Muscle layer of duodenum (tissue), 2 donors: ENCODE data around the gene PDE5A.

Experiments used
- H3K27ac ChIP-seq: one replicate; pipeline ENCODE4 v1.7.0; 2013; ENCODE audit warnings: mild to moderate bottlenecking, low read length
- H3K27me3 ChIP-seq: one replicate; pipeline ENCODE4 v1.7.0; 2013; ENCODE audit warnings: low read depth, mild to moderate bottlenecking, control low read depth, low read length
- H3K36me3 ChIP-seq, 2 donors: one replicate each; pipeline ENCODE4 v1.7.0; 2013; ENCODE audit warnings: low read length in 2 of 2, control low read depth in 1 of 2, mild to moderate bottlenecking in 1 of 2; ENCODE audit not compliant: insufficient read depth in 2 of 2, control insufficient read depth in 1 of 2
- H3K4me1 ChIP-seq, 2 donors: one replicate each; pipeline ENCODE4 v1.7.0; 2013; ENCODE audit warnings: low read length in 2 of 2, mild to moderate bottlenecking in 2 of 2, control low read depth in 1 of 2, moderate library complexity in 1 of 2; ENCODE audit not compliant: insufficient read depth in 2 of 2, control insufficient read depth in 1 of 2
- H3K4me3 ChIP-seq, 2 donors: one replicate each; pipeline ENCODE4 v1.7.0; 2013; ENCODE audit warnings: low read length in 2 of 2, low read depth in 1 of 2, mild to moderate bottlenecking in 1 of 2
- H3K9me3 ChIP-seq, 2 donors: one replicate each; pipeline ENCODE4 v1.7.0; 2013; ENCODE audit warnings: low read length in 2 of 2, control low read depth in 1 of 2, mild to moderate bottlenecking in 1 of 2; ENCODE audit not compliant: control insufficient read depth in 1 of 2
- donor health status: healthy.

PDE5A gene

DNA sequence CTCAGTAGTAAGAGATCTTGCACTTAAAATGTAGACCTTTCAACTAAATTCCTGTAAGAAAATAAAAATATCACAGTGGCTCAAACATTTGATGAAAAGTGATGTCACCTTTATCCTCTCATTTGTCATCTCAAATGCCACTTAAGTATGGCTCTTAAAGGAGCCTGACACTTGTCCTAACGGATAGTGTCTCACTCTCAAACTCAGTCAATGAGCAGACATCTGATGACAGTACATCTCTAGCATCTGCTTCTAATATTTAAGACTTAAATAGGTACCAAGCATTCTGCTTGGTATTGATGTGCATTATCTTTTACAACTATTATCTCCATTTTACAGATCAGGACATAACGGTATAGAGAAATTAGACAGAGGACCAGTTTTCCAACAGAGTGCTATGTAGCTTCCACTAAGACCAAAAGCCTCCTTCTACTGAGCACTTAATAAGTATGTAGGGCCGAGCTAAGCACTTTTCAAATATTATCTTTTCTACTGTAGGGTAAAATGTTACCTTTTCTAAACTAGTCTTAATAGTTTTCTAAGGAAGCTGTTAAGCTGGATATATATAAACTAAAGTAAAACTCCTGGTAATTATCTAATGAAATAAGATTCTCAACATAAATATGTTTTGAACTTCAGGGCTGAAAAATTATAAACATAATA, 110.2 kb downstream of the PDE5A start:
- peak overlapping the region; percentile 18 for H3K27ac ChIP-seq
- peaks cover 0 to 23% of the 10 kb centered on the region in 2 donors for H3K4me1 ChIP-seq
- H3K9me3 ChIP-seq, result no peaks in the 10 kb centered on the region
- peaks cover 21 to 33% of the 10 kb centered on the region in 2 donors for H3K36me3 ChIP-seq
- H3K27me3 ChIP-seq, result no peaks in the 10 kb centered on the region
- H3K4me3 ChIP-seq, result no peak overlapping the region

DNA sequence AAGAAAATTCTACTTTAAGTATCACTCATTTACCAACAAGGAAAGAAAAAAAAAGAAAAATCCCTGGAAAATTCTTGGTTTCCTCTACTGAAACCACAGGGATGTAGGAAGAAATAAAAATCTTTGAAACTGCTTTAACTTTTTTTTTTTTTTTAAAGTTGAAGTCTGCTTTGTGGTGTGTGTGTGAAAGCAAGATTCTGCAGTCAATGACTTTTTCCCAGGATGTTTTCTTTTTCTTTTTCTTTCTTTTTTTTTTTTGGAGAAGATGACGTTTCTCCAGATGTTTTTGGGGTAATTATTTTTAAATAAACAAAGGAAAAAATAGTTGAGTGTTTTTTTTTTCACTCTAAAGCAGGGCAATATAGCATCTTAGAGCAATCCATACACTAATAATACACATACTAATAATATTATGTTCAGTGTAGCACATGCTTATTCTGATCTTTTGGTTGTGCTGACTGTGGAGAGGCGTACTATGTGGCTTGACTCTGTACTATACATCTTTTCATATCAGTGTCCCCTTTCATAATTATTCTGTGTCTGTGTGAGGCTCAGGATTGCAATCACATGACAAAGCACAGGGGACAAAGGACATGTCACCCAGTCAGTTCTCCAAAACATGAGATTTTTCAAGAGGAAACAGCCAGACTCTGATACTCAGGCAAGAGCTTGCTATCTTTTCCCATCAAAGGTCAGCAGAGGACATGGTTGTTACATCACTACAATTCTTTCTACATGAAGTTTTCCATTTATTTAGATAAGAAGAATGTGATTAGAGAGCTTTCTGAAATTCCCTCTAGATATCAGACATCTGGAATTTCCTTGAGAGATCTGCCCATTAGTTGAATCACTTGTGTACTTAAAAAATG, 111.0 kb downstream of the PDE5A start:
- Histone ChIP-seq H3K9me3 (no peaks in the 10 kb centered on the region), H3K36me3 (peaks cover 21 to 38% of the 10 kb centered on the region in 2 donors), H3K27me3 (no peaks in the 10 kb centered on the region), H3K4me1 (peaks cover 0 to 26% of the 10 kb centered on the region in 2 donors), H3K4me3 (no peak overlapping the region), H3K27ac (no peak overlapping the region)

DNA sequence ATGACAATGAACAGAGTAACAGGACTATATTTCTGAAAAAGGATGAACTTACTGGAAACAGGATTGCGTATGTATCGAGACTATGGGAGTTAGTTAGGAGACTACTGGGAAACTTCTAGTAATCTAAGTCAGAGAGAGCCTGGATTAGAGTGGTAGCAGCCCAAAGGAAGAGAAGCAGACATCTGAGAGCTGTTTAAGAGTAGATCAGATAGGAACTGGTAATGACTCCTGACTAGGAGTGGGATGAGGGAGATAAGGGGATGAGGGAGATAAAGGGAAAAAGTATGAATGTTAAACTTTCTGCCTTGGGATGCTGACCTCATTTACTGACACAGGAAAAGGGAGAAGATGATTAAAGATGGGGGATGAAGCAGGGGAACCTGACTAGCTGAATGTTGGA, 116.2 kb downstream of the PDE5A start:
- H3K27ac ChIP-seq, result no peak overlapping the region
- no peaks in the 10 kb centered on the region for H3K27me3 ChIP-seq
- H3K4me3 ChIP-seq, result no peak overlapping the region
- peaks cover 30% of the 10 kb centered on the region in 2 donors for H3K36me3 ChIP-seq
- no peaks in the 10 kb centered on the region for H3K9me3 ChIP-seq
- peaks cover 0 to 44% of the 10 kb centered on the region in 2 donors for H3K4me1 ChIP-seq

DNA sequence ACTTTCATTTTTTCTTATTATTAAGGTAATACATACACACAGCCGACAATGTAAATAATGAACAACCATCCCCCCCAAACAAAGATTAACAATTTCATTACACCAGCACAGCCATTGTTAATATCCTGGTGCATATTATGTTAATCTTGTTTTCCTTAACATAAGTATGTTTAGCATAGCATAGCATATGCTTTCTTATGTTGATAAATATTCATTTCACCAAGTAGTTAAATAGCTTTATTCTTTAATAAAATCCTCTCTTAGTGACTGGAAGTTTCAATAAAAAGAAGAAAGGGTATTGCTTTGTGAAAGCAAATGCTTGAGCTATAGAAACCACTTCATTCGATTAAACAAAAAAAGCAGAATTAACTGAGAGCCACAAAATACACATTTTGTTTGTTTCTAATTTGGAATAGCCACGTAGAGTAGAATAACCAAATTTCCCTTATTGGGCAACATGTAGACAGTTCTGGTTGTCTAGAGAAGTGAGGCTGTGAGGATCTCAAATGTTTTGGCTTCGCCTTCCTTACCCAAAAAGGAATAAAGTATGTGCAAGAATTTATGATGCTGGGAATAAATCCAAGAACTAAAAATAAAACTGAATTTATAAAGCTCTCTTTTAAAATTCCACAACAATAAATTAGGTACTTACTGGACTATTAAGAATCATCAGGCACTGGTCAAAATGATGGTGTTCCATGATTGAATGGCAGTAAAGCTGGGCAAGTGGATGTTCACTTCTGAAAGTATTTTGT, 118.0 kb downstream of the PDE5A start:
- no peak overlapping the region for H3K4me3 ChIP-seq
- no peaks in the 10 kb centered on the region for H3K9me3 ChIP-seq
- peak overlapping the region; percentile 16 for H3K27ac ChIP-seq
- H3K4me1 ChIP-seq, result peaks cover 0 to 42% of the 10 kb centered on the region in 2 donors
- H3K27me3 ChIP-seq, result no peaks in the 10 kb centered on the region
- H3K36me3 ChIP-seq, result peaks cover 20 to 37% of the 10 kb centered on the region in 2 donors

DNA sequence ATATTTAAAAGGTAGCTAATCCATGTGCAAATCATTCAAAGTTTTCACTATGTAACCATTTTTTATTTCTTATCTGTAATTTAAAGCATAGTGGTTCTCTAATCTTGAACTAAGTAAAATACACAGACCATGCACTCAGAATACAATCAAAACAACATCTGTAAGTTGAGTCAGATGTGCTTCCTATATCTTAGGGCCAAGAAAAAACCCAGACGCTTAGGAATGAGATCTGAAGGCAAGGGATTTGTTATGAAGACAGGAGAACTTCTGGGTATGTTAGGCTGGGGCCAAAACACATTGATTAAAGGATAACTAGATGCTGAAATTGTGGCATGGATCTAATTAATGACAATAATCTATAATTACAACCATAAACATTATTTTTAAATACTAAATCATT, 120.3 kb downstream of the PDE5A start:
- peaks cover 28 to 46% of the 10 kb centered on the region in 2 donors for H3K36me3 ChIP-seq
- no peaks in the 10 kb centered on the region for H3K27me3 ChIP-seq
- H3K9me3 ChIP-seq, result no peaks in the 10 kb centered on the region
- no peak overlapping the region for H3K27ac ChIP-seq
- no peak overlapping the region for H3K4me3 ChIP-seq
- H3K4me1 ChIP-seq, result peaks cover 0 to 25% of the 10 kb centered on the region in 2 donors

DNA sequence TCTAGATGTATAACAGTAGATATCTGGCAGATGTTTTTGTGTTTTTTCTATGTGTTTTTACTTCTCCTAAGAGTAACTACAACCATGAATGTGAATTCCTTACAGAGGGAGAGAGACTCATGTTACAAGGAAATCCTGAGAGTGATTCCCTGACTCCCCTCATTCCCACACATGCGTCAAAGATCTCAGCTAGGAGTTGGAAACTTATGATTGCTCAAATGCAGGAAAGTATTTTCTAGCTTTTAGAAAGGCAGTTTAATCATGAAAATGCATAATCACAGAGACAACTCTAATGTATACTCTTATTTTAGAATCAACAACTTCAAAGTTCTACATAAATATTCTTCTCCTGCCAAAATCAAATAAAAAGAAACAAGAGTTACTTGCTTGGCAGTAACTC, 121.8 kb downstream of the PDE5A start:
- peaks cover 29 to 59% of the 10 kb centered on the region in 2 donors for H3K36me3 ChIP-seq
- peaks cover 0 to 21% of the 10 kb centered on the region in 2 donors for H3K4me1 ChIP-seq
- H3K9me3 ChIP-seq, result no peaks in the 10 kb centered on the region
- H3K27ac ChIP-seq, result peak overlapping the region; percentile 43
- H3K4me3 ChIP-seq, result no peak overlapping the region
- no peaks in the 10 kb centered on the region for H3K27me3 ChIP-seq

DNA sequence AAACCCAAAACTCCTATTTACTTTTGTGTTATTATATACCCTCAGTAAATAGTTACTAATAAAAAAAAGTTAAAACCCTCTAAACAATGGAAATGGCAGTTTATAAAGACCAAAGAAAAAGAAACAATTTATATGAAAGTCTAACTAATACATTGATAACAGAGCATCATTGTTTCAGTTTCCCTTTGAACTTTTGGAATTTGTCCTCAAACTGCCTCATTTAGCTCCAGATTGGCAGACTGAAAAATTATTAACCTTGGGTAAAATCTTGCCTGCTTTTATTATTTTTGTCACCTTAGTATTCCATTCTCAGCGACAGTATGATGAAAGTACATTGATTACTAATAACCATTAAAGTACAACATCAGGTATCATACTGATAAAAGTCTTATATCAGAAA, 124.0 kb downstream of the PDE5A start:
- H3K4me3 ChIP-seq, result no peak overlapping the region
- no peaks in the 10 kb centered on the region for H3K9me3 ChIP-seq
- no peaks in the 10 kb centered on the region for H3K27me3 ChIP-seq
- H3K4me1 ChIP-seq, result peaks cover 0 to under 1% of the 10 kb centered on the region in 2 donors
- no peak overlapping the region for H3K27ac ChIP-seq
- peaks cover 39 to 66% of the 10 kb centered on the region in 2 donors for H3K36me3 ChIP-seq

DNA sequence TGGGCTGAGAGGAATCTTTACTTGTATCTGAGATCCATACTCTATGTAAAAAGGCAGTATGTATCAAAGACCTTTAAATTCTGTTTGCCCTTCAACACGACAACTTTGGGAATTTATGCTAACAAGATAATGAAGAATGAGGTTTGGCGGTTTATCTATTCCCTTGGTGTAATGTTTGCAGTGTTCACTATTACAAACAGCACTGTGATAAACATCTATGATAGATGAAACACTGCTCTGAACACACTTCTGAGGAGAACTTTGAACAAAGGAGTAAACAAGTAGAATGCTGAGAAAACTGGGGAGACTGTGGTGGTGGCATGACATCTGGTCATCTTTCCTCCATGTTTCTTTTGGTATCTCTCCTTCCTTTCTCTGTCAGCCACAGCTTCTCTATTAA, 126.9 kb downstream of the PDE5A start:
- H3K36me3 ChIP-seq, result peaks cover 37 to 62% of the 10 kb centered on the region in 2 donors
- no peak overlapping the region for H3K27ac ChIP-seq
- H3K9me3 ChIP-seq, result no peaks in the 10 kb centered on the region
- H3K4me1 ChIP-seq, result peaks cover 0 to 11% of the 10 kb centered on the region in 2 donors
- H3K27me3 ChIP-seq, result no peaks in the 10 kb centered on the region
- no peak overlapping the region for H3K4me3 ChIP-seq

DNA sequence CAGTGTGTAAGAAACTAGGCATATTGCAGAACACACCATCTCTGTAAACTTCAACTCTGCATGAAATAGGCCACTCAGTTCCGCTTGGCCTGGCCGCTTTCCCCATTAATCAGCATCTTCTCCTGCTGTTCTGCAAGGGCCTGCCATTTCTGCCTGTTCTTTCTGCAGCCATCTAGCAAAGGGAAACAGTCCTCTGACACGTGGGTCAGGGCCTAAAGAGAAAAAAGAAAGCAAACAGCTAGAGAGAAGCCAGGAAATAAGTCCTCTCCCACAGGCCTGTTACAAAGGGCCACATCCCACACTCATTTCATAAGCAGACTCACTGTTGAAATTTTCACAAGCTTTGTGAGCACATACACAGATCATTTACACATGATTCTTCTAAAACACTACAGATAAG, 130.1 kb downstream of the PDE5A start:
- Histone ChIP-seq H3K4me3 (no peak overlapping the region), H3K27me3 (no peaks in the 10 kb centered on the region), H3K9me3 (no peaks in the 10 kb centered on the region), H3K27ac (peak overlapping the region; percentile 56), H3K4me1 (peaks cover 0 to 11% of the 10 kb centered on the region in 2 donors), H3K36me3 (peaks cover 53 to 65% of the 10 kb centered on the region in 2 donors)

DNA sequence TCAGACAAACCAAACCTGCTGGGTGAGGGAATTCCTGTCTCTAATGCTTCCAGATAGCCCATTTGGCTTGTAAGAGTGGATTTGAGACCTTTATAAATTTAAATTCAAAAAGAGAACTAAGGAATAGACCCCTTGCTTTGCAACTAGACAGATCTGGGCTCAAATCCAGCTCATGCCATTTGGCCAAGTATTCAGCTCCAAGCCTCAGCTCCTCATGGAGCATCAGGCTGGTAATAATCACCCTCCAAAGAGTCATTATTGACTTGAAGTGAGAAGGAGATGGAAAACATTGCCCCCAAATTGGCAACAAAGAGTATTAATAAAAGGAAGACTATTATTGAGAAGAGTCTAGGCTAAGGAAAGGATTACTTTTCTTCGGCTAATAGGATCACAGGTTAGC, 134.7 kb downstream of the PDE5A start:
- Histone ChIP-seq H3K27ac (no peak overlapping the region), H3K4me3 (no peak overlapping the region), H3K9me3 (no peaks in the 10 kb centered on the region), H3K36me3 (peaks cover 30 to 34% of the 10 kb centered on the region in 2 donors), H3K27me3 (no peaks in the 10 kb centered on the region), H3K4me1 (peaks cover 0 to 6% of the 10 kb centered on the region in 2 donors)

DNA sequence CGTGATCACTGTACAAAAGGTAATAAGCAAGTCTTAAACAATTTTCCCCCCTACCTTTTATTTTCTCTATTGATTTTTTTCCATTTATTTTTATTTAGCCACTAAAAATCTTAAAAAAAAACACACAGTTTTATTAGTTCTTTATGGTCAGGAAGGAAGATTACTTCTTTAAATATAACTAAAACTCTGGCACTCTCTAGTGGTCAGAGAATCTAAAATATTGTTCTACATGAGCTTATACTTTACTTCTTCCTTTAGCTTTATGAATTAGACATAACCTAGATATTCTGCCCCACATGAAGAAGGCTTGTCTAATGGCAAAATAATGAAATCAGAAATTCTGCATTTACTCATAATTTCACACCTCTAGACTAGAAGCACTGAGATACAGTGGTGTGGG, 135.2 kb downstream of the PDE5A start:
- Histone ChIP-seq H3K27me3 (no peaks in the 10 kb centered on the region), H3K27ac (no peak overlapping the region), H3K36me3 (peaks cover 29 to 30% of the 10 kb centered on the region in 2 donors), H3K4me1 (peaks cover 0 to 2% of the 10 kb centered on the region in 2 donors), H3K9me3 (no peaks in the 10 kb centered on the region), H3K4me3 (no peak overlapping the region)
